ENCODE measurements around the gene TTI1.

The TTI1 gene

DNA sequence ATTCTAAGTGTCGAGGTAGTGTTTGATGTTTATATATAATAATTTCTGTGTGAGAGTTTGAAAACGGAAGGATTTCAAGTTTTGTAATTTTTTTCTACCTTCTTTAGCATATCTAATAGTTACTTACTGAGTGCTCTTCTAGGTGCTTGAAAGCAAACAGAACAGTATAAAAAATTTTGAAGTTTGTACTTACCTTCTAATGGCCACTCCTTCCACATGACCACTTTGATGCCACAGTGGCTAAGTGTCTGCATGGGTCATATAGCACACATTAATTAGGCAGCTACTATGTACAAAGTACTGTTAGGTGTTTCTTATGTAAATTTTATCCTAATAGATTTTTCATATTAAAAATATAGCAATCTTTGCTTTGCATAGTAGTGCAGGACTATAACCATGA is 21.4 kb upstream of the TTI1 start:
- no peak for DNase-seq (ENCODE audit: low read depth in 2 of 2)

DNA sequence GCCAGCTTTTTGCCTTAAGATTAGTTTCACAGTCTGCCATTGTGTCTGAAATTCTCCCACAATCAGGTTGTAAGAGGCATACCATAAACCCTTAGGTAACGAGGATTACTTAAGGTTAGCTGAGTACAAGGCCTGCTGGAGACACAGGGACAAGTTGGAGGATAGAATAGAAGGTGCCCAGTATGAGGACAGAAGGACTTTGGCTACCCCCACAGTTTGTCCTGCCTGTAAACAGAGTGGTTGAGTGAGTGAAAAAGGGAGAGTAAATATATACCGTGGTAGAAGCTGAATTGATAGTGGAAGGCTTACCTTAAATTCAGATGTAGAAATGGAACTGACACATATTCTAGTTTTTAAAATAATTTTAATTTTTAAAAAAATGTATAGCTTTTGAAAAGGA is 19.6 kb upstream of the TTI1 start:
- DNase-seq (ENCODE audit: low read depth in 2 of 2), result no peak

DNA sequence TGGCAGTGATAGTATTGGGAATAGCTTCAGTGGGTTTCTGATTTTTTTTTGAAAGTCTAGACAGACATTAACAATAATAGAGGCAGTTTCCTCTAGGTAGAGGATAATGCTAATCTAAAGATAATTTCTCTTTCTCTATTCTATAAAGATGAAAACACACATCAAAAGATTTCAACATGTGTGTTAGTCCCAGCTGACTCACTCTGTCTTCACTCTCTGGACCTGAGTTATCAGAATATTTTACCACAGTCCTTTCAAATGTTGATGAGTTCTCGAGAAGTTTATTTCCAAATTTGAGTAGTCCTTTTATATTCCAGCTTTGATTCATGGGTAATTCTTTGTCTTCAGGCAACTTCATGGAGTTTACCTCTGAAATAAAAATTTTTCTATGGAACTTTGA is 17.4 kb upstream of the TTI1 start:
- DNase-seq (ENCODE audit: low read depth in 2 of 2), result no peak

DNA sequence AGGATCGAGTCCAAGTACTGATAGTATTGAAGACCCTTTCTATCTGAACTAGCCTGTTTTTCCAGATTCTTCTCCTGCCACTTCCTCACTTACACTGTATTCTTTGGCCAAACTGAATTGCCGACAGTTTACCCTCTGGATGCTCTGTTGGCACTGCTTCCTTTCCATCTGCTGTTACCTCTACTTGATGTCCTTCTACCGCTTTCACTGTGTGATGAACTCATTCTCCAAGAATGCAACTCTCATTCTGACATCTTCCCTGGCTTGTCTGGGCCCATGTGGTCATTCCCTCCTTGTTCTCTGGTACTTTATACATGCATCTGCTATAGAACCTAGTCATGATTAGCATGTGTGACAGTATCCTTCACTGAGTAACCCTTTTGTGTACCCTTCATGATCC is 16.5 kb upstream of the TTI1 start:
- DNase-seq (ENCODE audit: low read depth in 2 of 2), result peak in 1 of 2 experiments; percentile 33

DNA sequence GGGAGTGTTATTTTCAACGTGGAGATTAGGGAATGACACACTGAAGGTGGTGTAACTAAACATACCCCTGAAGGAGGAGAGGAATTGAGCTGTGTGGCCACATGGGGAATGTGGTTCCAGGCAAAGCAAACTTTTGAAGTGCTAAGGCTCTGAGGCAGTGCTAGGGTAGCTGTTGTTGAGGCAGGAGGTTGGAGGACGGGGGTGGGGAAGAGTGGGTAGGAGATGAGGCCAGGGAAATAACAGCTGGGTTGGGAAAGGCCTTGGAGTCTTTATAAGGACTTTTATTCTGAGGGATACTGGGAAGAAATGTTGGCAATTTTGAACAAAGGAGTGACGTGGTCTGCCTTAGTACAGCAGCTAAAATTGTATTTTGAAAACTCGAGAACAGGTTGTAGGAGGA is 13.3 kb upstream of the TTI1 start:
- DNase-seq (ENCODE audit: low read depth in 2 of 2), result no peak

DNA sequence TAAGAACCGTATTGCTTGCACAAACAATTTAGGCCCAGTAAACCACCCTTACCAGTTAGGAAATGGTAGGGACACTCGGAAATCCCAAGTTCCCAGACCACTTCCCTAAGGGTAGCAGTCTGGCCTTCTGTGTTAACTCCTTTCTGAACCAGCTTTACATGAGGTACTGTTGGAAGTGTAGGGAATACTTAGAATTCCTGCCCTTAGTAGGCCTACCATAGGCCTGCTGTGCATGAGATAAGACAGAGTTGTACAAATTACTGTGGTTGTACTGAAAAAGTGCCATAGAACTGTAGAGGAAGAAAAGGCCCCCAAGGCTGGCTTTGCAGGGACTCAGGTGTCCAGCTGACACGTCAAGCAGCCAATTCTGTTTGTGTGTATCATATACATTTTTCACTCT is 11.4 kb upstream of the TTI1 start:
- DNase-seq (ENCODE audit: low read depth in 2 of 2), result no peak

DNA sequence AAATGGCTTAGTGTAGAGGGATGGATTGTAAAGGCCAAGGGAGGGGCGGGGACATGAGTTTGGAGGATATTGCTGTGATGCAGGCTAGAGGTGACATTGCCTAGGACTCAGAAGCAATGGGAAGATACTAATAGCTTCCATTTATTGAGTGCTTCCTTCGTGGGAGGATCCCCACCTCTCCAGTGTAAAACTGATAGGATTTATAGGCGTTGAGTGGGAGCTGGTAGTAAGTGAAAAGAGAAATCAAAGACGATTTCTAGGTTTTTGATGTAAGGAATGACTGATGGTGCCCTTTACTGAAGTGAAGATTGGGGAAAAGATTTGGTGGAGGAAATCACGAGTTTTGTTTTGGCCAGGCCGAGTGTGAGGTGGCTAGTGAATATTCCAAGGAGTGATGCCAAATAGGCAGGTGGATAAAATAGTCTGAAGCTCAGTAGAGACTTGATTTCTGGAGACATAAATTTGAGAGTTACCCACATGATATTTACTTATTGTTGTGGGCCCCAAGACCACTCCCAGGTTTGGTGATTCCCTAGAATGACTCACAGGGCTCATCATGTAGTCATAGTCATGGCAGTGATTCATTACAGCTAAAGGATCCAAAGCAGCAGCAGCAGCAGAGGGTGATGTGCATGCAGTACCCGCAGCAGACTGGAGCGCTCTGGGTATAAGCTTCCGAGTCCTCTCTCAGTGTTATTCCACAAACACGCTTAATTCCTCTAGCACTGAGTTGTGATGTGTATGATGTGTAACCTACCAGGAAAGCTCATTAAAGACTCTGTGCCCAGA is 10.4 kb upstream of the TTI1 start:
- DNase-seq (ENCODE audit: low read depth in 2 of 2), result no peak

DNA sequence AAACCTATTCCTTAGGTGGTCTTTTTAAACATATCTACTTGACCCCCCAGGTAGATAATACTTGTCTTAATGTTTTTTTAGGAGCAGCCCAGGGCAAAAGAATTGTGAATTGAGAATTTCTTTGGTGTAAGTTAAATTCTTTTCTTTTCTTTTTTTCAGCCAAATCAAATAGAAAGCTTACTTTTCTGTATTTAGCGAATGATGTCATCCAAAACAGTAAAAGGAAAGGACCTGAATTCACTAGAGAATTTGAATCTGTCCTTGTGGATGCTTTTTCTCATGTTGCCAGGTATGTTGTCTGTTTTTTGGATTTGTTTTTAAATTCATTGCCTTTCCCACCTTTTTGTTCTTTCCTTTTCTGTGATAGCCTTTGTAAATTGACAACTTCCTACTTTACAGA is 7.0 kb upstream of the TTI1 start:
- no peak for DNase-seq (ENCODE audit: low read depth in 2 of 2)

DNA sequence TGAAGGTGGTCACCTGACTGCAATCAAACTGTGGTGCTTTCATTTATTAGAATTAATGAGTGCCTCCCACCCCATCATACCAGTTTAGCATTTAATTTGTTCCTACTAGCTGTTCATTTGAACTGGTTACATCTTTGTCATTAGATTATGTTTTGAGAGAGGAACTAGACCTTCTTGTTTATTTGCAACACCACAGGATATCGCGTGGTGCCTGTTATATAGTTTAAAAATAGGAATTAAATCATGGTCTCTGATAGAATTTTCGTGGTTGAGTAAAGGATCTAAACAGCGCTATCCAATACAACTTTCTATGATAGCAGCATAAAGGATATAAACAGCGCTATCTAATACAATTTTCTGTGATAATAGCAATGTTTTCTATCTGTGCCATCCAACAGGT is 3.1 kb upstream of the TTI1 start:
- DNase-seq (ENCODE audit: low read depth in 2 of 2), result no peak

DNA sequence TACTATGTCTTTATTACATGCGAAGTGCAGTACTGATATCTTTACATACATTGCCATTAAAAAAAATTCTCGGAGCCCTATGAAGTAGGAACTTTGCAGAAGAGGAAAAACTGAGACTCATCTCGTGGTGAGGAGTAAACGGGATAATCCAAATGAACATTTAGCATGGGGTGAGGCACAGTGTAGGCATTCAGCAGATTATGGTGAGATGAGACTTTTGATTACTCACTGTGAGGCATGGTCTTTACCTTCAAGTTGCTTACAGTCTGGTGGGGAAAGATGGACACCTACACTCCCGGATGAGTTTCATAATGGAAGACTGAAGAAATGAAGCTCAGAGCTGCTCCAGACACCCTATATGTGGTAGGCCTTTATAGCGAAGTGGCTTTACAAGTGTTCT is 1.7 kb upstream of the TTI1 start:
- no peak for DNase-seq (ENCODE audit: low read depth in 2 of 2)

DNA sequence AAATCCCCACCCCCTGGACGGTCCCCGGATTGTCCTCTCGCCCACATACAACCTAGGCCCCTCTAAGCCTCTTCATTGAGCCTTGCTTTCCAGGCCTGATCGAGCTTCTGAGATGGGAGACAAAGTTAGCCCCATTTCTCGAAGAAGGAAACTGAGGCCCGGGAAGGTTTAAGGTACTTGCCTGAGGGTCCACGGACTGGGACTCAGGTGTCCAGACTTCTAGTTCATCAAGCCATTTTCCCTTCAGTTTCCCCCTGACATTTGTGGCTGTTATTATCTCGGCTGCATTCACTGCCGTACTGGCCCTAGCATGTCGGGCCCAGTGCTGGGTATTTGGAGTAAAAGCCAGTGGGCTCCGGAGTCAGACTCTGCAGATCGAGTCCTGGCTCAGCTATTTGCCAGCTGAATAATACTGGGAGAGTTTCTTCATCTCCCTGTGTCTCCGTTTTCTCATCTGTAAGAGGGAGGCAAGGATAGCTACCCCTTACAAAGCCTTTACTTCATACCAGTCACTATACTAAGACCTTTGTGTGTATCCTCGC is 923 bp upstream of the TTI1 start:
- no peak for DNase-seq (ENCODE audit: low read depth in 2 of 2)

DNA sequence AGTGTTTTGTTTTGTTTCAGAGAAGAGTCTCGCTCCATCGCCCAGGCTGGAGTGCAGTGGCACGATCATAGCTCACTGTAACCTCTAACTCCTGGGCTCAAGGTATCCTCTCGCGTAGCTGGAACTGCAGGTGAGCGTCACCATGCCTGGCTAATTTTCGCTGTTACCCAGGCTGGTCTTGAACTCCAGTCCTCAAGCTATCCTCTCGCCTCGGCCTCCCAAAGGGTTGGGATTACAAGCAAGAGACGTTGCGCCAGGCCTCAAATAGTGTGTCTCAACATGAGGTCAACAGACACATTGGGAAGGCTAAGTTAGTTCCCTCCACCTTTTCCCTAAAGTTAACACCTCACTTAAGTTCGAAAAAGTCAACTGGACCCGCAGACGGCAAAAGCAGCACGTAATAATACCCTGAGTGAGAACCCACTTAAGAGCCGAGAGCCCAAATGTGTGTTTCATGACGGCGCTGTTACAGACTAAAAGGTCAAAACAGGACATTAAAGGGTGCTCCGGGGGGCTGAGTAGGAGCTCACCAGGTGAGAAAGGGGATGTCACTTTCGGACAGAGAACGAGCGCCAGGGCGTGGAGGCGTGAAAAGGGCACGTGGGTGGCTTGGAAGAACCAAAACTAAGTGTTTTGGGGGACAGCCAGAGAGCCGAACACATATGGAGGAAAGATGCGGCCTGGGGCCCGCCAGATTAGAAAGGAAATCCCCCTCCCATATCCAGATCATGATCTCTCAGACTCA is 499 bp downstream of the TTI1 start:
- DNase-seq (ENCODE audit: low read depth in 2 of 2), result no peak

DNA sequence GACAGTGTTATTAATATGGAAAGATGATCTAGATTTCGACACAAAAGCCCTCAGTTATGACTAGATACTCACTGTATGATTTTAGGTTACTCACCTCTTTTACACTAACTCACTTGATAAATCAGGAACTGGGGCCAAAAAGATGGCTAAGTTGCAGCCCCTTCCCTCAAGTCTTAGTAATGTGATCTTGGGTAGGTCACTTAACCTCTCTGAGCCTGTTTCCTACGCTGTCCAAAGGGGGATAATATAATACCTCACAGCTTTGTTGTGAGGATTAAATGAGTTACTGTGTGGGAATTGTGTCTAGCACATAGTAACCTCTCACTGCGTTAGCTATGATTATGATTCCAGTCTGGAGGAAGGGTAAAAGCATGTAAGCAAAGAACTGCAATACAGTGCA is 1.3 kb downstream of the TTI1 start:
- no peak for DNase-seq (ENCODE audit: low read depth in 2 of 2)

DNA sequence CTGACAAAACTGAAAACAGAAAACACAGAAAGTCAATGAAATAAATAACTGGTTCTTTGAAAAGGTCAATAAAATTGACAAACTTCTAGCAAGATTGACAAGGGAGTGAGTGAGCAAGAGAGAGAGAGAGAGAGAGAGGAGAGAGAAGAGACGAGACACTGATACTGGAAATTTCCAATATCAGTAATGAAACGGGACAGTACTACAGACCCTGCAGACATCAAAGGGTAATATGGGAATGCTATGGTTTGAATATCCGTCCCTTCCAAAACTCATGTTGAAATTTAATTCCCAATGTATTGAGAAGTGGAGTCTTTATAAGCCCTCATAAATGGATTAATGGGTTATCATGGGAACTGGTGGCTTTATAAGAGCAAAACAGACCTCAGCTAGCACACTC is 3.8 kb downstream of the TTI1 start:
- DNase-seq (ENCODE audit: low read depth in 2 of 2), result no peak

DNA sequence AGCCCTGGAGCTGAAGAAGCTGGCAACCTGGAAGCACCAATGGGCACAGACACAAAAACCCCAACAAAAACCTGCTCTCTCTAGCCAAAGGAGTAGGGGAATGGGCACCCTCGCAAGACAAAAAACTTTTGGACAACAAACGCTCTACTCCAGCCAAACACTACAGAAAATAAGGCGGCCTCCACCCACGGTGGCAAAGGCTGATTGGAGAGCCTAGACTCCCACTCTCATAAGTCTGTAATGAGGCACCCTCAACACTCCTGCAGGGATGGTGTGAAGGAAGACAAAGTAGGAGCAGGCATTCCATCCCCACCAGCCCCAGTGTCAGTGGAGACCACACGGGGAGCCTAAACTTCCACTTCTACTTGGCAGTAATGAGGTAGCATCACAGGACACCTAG is 8.8 kb downstream of the TTI1 start:
- no peak for DNase-seq (ENCODE audit: low read depth in 2 of 2)

DNA sequence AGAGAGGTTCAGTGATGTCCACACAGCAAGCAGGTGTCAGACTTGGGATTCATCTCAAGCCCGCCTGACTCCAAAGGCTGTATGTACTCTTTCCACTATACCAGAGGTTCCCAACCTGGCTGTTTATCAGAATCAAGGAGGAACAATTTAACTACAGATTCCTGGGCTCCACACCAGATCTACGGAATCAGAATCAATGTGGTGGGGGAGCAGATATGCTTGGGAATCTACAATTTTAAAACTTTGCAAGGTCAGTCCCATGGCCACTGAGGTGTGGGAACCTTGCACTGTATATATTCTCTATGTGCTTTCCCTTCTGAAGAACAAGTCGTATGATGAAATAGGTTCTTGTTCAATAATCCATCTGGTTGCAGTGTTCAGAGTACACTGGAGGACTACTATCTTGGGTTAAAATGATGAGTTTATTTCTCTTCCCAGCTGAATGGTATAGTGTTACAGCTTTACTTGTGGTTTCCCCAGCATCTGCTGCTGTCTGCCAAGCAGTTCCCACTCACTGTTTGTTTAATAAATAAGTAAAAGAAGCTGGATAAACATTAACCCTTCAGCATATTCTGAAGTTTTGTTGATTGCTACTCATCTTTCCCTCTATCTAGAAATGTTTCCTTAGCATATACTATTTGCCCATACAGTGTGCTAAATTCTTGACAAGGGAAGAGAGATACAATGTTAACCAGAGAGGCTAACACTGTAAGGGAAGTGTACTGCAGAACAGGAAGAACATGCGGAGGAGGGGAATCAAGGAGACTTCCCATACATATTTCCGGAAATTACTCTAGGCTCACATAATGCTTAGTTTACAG is 9.9 kb downstream of the TTI1 start:
- peak; percentile 57 to 59 for DNase-seq (ENCODE audit: low read depth in 2 of 2)

DNA sequence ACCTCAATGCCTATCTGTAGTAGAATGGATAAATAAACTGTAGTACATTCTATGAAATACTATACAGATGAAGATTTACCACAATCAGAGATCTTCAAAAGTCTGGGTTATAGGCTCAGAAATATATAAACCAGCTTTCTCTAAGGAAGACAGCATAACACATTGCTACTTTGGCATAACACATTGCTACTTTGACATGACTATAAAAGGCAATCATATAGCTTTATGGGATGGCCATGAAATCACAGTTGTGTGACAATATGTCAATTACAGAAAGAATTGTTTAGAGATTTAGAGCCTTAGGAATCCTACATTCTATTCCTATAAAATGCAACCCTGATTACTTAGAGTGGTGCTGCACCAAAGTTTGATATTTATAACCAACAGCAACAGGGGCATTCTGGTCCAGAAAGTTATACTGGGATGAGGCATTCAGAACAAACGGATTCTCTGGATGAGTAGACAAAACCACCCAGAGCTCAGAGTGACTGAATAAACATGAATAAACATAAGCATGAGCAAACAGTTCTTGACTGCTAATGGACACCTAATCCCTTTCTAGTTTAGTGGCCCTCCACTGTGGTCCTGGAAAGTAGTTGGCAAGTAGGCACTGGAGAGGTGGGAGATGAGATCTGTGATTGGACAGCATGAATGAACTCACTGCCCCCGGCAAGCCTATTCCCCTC is 12.0 kb downstream of the TTI1 start:
- no peak for DNase-seq (ENCODE audit: low read depth in 2 of 2)

DNA sequence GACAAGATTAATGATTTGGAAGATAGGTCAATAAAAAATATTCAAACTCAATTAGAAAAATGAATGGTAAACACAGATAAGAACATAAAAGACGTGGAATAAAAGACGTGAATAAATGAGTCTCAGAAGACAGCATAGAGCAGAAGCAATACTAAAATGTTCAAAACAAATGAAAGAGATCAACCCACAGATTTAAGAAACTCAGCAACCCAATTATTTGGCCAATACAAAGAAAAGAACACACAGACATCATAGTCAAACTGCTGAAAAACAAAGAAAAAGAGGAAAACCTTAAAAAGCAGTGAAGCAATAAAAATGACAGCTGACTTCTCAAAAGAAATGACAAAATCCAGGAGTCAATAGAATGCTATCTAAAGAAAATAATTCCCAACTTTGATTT is 14.9 kb downstream of the TTI1 start:
- no peak for DNase-seq (ENCODE audit: low read depth in 2 of 2)

DNA sequence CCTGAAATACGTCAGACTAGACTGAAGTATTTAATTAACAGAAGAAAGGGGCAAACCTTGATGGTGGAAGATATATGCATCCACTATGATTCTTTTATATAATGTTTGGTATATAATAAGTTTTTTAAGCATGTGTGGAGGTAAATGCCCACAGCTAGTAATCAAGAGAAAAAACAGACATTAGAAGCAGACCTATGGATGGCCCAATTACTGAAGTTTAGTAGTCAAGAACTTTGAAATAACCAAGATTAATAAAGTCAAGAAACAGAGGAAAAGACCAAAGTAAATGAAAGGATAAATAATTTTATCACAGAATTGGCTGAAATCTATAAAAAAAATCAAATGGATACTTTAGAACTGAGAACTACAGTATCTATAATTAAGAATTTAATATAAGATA is 15.3 kb downstream of the TTI1 start:
- DNase-seq (ENCODE audit: low read depth in 2 of 2), result no peak

DNA sequence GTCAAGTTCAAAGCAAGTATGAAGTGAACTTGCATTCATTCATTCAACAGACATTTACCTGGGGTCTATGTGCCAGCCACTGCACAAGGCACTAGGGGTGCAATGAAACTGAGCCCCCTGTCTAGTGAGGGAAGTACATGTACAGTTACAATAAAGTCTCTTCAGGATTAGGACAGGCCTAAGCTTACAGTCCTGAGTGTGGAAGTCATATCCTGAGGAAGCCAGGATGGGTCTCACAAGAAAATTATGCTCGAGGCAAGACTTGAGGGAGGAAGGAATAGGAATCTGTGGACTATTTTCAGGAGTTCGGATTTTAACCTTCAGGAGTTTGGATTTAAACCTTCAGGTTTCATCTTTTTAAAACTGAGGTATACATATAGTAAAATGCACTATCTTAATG is 19.4 kb downstream of the TTI1 start:
- DNase-seq (ENCODE audit: low read depth in 2 of 2), result no peak

DNA sequence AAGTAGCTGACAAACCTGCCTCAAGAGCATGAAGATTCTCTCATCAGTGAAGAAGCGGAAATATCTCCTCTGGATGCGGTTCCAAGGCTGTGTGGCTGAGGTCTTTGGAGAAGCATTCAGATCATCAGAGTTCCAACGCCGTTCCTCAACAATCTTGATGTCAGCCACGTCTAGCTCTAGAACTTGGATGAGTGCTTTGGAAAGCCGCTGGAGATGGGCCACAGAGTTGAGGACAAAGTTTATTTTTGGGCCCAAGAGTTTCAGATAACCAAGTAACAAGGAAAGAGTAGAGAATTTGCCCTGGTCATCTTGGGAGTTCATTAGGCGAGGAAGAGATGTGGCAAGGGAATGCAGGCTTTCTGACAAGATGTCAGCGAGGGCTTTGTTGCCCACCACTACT is 20.9 kb downstream of the TTI1 start:
- DNase-seq (ENCODE audit: low read depth in 2 of 2), result no peak

DNA sequence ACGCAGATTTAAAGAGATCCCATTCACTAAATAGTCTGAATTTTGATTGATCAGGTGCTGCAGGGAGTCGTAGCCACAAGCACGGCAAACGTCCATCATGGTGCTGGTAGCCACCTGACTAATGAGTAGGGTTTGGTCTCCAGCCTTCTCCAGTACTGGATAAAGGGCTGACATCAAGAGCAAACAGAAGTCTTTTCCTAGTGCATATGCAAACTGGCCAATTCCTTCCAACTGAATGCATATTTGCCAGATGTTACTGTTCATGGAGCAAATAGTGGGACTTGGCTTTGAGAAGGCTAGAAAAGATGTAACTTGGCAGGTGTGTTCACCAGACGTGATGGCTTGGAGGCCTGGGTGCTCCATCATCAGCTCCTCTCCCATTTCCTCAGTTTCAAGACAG is 21.6 kb downstream of the TTI1 start:
- DNase-seq (ENCODE audit: low read depth in 2 of 2), result no peak

All from fibroblast of skin of left biceps (primary cell).